ENCODE data around the gene TLK1.
"Not testable (repeated sequence)": the region's sequence is repeated elsewhere in the genome, so short reads cannot be mapped to it uniquely, and the experiment has no call there.

TLK1 gene

GRCh38 chr2:171086352-171087290 is 74.1 kb downstream of the TLK1 start:
- peak in 18 of 56 donors; percentile 0 to 40 (median 4) for DNase-seq

GRCh38 chr2:171084128-171084527 is 76.6 kb downstream of the TLK1 start:
- DNase-seq: no peak

- DNase-seq: no peak
Observed at GRCh38 chr2:171083451-171083850, 77.2 kb downstream of the TLK1 start.

- DNase-seq: no peak
Observed at GRCh38 chr2:171081649-171082111, 79.0 kb downstream of the TLK1 start.

DNA sequence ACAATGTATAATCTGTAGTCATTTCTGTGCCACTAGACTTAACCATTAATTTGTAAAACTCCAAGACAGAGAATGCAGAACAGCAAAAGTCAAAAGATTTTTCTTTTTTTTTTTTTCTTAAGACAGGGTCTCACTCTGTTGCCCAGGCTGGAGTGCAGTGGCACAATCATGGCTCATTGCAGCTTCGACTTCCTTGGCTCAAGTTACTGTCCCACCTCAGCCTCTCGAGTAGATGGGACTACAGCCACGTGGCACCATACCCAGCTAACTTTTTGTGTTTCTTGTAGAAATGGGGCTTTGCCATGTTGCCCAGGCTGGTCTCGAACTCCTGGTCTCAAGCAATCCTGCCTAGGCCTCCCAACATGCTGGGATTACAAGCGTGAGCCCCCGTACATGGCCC is 80.1 kb downstream of the TLK1 start:
- no peak for DNase-seq

- not testable (repeated sequence) for DNase-seq
Observed at GRCh38 chr2:171076422-171076821, 84.3 kb downstream of the TLK1 start.

GRCh38 chr2:171072164-171072563 is 88.5 kb downstream of the TLK1 start:
- DNase-seq: no peak

GRCh38 chr2:171069286-171069956 is 91.3 kb downstream of the TLK1 start:
- no peak for DNase-seq

GRCh38 chr2:171066110-171066509 is 94.6 kb downstream of the TLK1 start:
- no peak for DNase-seq

- no peak for DNase-seq
Observed at GRCh38 chr2:171057575-171057974, 103.1 kb downstream of the TLK1 start.

GRCh38 chr2:171056307-171056706 is 104.4 kb downstream of the TLK1 start:
- DNase-seq: no peak

- DNase-seq: no peak
Observed at GRCh38 chr2:171049691-171050090, 111.0 kb downstream of the TLK1 start.

GRCh38 chr2:171046048-171046560 is 114.6 kb downstream of the TLK1 start:
- DNase-seq: no peak

- DNase-seq: no peak
Observed at GRCh38 chr2:171044416-171044815, 116.3 kb downstream of the TLK1 start.

GRCh38 chr2:171042253-171042969 is 118.3 kb downstream of the TLK1 start:
- no peak for DNase-seq

GRCh38 chr2:171036532-171036931 is 124.2 kb downstream of the TLK1 start:
- DNase-seq: no peak

GRCh38 chr2:171034315-171034714 is 126.4 kb downstream of the TLK1 start:
- DNase-seq: no peak

DNA sequence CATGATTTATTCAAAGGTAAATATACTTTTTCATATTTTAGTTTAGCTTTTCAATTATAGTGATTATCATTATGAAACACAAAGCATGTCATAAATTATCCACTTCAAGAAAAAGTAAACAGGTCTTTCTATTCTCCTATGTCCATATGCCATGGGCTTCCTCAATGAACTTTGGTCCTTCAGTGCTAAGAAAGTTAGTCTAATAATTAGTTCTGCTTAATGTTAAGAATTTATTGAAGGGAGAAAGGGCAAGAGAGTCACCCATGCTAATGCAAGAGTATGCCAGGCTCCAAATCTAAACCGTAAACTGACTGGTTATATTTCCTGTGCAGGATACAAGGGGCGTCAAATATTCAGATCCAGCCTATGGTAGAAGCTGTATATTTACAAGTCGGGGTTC is 135.5 kb downstream of the TLK1 start:
- DNase-seq: no peak

DNA sequence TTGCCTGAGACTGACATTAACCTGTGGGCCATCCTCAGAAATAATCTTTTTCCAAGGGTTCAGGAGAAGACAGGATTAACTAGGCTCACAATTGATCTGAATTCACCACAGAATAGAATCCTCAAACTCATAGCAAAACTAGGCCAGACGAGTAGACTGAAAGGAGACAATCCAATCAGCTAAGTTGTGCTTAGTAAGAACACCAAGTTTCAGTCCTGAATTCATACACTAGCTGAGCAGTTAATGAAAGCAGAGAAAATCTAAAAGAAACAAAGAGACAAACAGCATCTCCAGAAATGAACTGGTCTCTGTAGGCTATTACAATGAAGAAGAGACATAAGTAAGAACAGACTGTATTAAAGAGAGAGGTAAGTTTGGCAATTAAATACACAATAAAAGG is 142.2 kb downstream of the TLK1 start:
- no peak for DNase-seq

GRCh38 chr2:171016125-171016524 is 144.6 kb downstream of the TLK1 start:
- DNase-seq: no peak

- no peak for DNase-seq
Observed at GRCh38 chr2:171013851-171014250, 146.8 kb downstream of the TLK1 start.

- DNase-seq: no peak
Observed at GRCh38 chr2:171009386-171009785, 151.3 kb downstream of the TLK1 start.
